ENCODE results near the gene NDUFS6.
"Not testable (repeated sequence)": the region's sequence is repeated elsewhere in the genome, so short reads cannot be mapped to it uniquely, and the experiment has no call there.

NDUFS6 gene

DNA sequence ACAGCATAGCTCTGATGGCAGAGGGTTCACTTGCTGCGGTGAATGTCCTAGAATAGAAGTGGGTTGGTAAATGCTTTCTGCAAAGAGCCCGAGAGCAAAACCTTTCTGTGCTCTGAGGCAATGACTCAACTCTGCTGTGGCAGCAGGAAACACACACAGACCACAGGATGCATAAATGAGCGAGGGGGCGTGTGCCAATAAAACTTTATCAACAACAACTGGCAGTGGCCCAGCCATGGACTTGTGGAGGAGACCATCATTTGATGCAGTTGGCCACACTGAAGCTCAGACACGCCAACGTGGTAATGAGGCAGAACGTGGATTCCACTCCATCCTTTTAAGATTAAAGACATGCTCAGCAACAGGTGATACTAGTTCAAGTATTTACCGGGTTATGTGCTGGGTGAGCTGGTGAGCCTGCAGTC is 8.4 kb upstream of the NDUFS6 start:
- Mint-ChIP-seq H3K36me3 (ENCODE audit: insufficient read depth) (peaks cover 29% of the 10 kb centered on the region), H3K4me3 (peak overlapping the region; percentile 72 to 88), H3K4me1 (ENCODE audit: low read depth in 2 of 2) (peaks cover 44 to 47% of the 10 kb centered on the region in 2 donors), H3K9me3 (no peaks in the 10 kb centered on the region), H3K27ac (peak overlapping the region; percentile 89 to 98), H3K27me3 (no peaks in the 10 kb centered on the region)
- peak; percentile 96 for ATAC-seq (replicated peaks)
- DNase-seq, result peak; percentile 67 to 71 (median 69)

DNA sequence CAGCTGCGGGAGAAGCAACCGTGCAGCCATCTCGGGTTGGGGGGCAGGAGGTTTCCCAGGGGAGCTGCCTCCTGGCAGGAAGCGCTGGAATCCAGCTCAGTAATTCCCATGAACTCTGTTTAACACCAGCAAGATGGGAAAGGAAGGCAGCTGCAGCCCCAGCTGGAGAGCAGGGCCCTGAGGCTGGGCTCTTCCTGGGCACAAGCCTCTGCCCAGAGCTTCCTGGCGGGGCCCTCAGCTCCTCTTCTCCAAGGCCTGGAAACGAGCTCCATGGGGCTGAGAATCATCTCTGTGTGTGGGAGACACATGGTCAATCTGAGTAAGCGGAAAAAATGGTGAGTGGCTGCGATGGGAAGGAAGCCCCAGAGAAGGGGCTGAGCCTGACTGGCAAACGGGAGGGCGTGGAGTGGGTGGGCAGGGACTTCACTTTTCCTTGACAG is 7.9 kb upstream of the NDUFS6 start:
- peaks cover 45 to 47% of the 10 kb centered on the region in 2 donors for H3K4me1 Mint-ChIP-seq (ENCODE audit: low read depth in 2 of 2)
- H3K27me3 Mint-ChIP-seq, result no peaks in the 10 kb centered on the region
- DNase-seq (no peak), ATAC-seq (replicated peaks) (no peak)
- no peaks in the 10 kb centered on the region for H3K9me3 Mint-ChIP-seq
- H3K36me3 Mint-ChIP-seq (ENCODE audit: insufficient read depth), result peaks cover 32% of the 10 kb centered on the region
- H3K4me3 Mint-ChIP-seq, result peak overlapping the region; percentile 72 to 88
- peak overlapping the region; percentile 89 to 98 for H3K27ac Mint-ChIP-seq

- Mint-ChIP-seq H3K9me3 (no peaks in the 10 kb centered on the region), H3K27me3 (no peaks in the 10 kb centered on the region), H3K36me3 (ENCODE audit: insufficient read depth) (peaks cover 39% of the 10 kb centered on the region), H3K4me3 (peak overlapping the region; percentile 72 to 88), H3K4me1 (ENCODE audit: low read depth in 2 of 2) (peaks cover 52 to 56% of the 10 kb centered on the region in 2 donors), H3K27ac (peak overlapping the region; percentile 89 to 98)
- DNase-seq (no peak), ATAC-seq (replicated peaks) (no peak)
Measured at GRCh38 chr5:1793966-1794900, 7.0 kb upstream of the NDUFS6 start.

- peak overlapping the region in 1 of 2 donors; percentile 88 for H3K4me3 Mint-ChIP-seq
- H3K27me3 Mint-ChIP-seq, result no peaks in the 10 kb centered on the region
- peaks cover 44% of the 10 kb centered on the region for H3K36me3 Mint-ChIP-seq (ENCODE audit: insufficient read depth)
- ATAC-seq (replicated peaks) (no peak), DNase-seq (no peak)
- H3K4me1 Mint-ChIP-seq (ENCODE audit: low read depth in 2 of 2), result peaks cover 54 to 57% of the 10 kb centered on the region in 2 donors
- no peaks in the 10 kb centered on the region for H3K9me3 Mint-ChIP-seq
- H3K27ac Mint-ChIP-seq, result peak overlapping the region in 1 of 2 donors; percentile 68
Measured at GRCh38 chr5:1794901-1795290, 6.3 kb upstream of the NDUFS6 start.

DNA sequence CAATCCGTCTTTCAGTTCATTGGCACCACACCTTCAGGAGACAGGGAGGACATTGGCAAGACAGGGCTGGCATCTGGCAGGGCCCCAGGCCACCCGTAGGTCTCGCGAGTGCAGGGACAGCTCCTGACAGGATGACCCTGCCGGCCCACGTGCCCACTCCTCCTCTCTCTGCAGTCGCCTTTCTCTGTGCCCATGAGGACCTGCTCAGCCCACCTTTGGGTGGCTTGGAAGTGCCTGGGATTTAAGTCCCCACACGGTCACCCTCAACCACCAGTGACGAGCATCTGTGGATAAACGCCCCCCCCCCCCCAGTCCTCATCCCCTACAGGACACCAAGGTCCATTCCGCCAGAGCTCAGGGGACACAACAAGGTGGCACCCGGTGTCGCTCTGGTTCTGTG is 5.7 kb upstream of the NDUFS6 start:
- Mint-ChIP-seq H3K9me3 (no peaks in the 10 kb centered on the region), H3K27me3 (no peaks in the 10 kb centered on the region), H3K4me1 (ENCODE audit: low read depth in 2 of 2) (peaks cover 58 to 60% of the 10 kb centered on the region in 2 donors), H3K36me3 (ENCODE audit: insufficient read depth) (peaks cover 46% of the 10 kb centered on the region), H3K27ac (peak overlapping the region in 1 of 2 donors; percentile 67), H3K4me3 (peak overlapping the region in 1 of 2 donors; percentile 2)
- DNase-seq, result no peak
- ATAC-seq (replicated peaks), result no peak

- peaks cover 50% of the 10 kb centered on the region for H3K36me3 Mint-ChIP-seq (ENCODE audit: insufficient read depth)
- no peaks in the 10 kb centered on the region for H3K9me3 Mint-ChIP-seq
- H3K4me1 Mint-ChIP-seq (ENCODE audit: low read depth in 2 of 2), result peaks cover 60 to 62% of the 10 kb centered on the region in 2 donors
- peak overlapping the region in 1 of 2 donors; percentile 67 for H3K27ac Mint-ChIP-seq
- no peaks in the 10 kb centered on the region for H3K27me3 Mint-ChIP-seq
- no peak for ATAC-seq (replicated peaks)
- H3K4me3 Mint-ChIP-seq, result peak overlapping the region in 1 of 2 donors; percentile 2
- no peak for DNase-seq
Measured at GRCh38 chr5:1795931-1796330, 5.3 kb upstream of the NDUFS6 start.

- no peaks in the 10 kb centered on the region for H3K9me3 Mint-ChIP-seq
- no peak overlapping the region for H3K27ac Mint-ChIP-seq
- ATAC-seq (replicated peaks), result no peak
- no peaks in the 10 kb centered on the region for H3K27me3 Mint-ChIP-seq
- no peak for DNase-seq
- H3K4me1 Mint-ChIP-seq (ENCODE audit: low read depth in 2 of 2), result peaks cover 56 to 61% of the 10 kb centered on the region in 2 donors
- H3K36me3 Mint-ChIP-seq (ENCODE audit: insufficient read depth), result peaks cover 55% of the 10 kb centered on the region
- no peak overlapping the region for H3K4me3 Mint-ChIP-seq
Measured at GRCh38 chr5:1796371-1797102, 4.7 kb upstream of the NDUFS6 start.

GRCh38 chr5:1797103-1797800 is 4.0 kb upstream of the NDUFS6 start:
- no peak for DNase-seq
- Mint-ChIP-seq H3K27me3 (no peaks in the 10 kb centered on the region), H3K36me3 (ENCODE audit: insufficient read depth) (peaks cover 58% of the 10 kb centered on the region), H3K27ac (peak overlapping the region in 1 of 2 donors; percentile 5), H3K4me3 (no peak overlapping the region), H3K9me3 (no peaks in the 10 kb centered on the region), H3K4me1 (ENCODE audit: low read depth in 2 of 2) (peaks cover 53 to 58% of the 10 kb centered on the region in 2 donors)
- no peak for ATAC-seq (replicated peaks)

- DNase-seq (no peak), ATAC-seq (replicated peaks) (no peak)
- H3K36me3 Mint-ChIP-seq (ENCODE audit: insufficient read depth), result peaks cover 57% of the 10 kb centered on the region
- peak overlapping the region in 1 of 2 donors; percentile 97 for H3K4me3 Mint-ChIP-seq
- H3K27ac Mint-ChIP-seq, result no peak overlapping the region
- H3K4me1 Mint-ChIP-seq (ENCODE audit: low read depth in 2 of 2), result peaks cover 51 to 58% of the 10 kb centered on the region in 2 donors
- H3K9me3 Mint-ChIP-seq, result no peaks in the 10 kb centered on the region
- no peaks in the 10 kb centered on the region for H3K27me3 Mint-ChIP-seq
Measured at GRCh38 chr5:1797855-1798254, 3.4 kb upstream of the NDUFS6 start.

DNA sequence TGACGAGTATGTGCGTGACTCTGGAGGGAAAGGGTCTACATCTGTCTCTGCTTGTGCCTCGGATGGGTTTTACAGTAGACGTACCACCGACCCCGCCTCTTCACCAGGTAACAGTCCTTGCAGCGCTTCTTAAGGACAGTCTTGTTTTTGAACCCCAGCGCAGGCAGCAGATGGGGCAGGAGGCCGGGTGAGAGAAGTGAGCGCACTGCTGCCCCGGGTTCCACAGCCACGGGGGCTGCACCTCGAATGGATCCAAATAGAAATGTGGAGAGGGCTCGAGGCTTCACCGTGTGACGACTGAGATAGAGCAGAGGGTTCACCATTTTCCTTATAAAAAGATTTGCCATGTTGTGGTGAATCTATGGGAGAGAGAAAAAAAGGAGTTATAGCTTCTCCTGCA is 2.6 kb upstream of the NDUFS6 start:
- not testable (repeated sequence) for ATAC-seq (replicated peaks); DNase-seq; H3K9me3 Mint-ChIP-seq; H3K27me3 Mint-ChIP-seq
- Mint-ChIP-seq H3K27ac (peak overlapping the region; percentile 95 to 97), H3K4me1 (ENCODE audit: low read depth in 2 of 2) (peaks cover 49 to 58% of the 10 kb centered on the region in 2 donors), H3K36me3 (ENCODE audit: insufficient read depth) (peaks cover 56% of the 10 kb centered on the region), H3K4me3 (peak overlapping the region; percentile 87 to 97)

- H3K36me3 Mint-ChIP-seq (ENCODE audit: insufficient read depth), result peaks cover 61% of the 10 kb centered on the region
- DNase-seq, result no peak
Measured at GRCh38 chr5:1799110-1799601, 2.1 kb upstream of the NDUFS6 start.

DNA sequence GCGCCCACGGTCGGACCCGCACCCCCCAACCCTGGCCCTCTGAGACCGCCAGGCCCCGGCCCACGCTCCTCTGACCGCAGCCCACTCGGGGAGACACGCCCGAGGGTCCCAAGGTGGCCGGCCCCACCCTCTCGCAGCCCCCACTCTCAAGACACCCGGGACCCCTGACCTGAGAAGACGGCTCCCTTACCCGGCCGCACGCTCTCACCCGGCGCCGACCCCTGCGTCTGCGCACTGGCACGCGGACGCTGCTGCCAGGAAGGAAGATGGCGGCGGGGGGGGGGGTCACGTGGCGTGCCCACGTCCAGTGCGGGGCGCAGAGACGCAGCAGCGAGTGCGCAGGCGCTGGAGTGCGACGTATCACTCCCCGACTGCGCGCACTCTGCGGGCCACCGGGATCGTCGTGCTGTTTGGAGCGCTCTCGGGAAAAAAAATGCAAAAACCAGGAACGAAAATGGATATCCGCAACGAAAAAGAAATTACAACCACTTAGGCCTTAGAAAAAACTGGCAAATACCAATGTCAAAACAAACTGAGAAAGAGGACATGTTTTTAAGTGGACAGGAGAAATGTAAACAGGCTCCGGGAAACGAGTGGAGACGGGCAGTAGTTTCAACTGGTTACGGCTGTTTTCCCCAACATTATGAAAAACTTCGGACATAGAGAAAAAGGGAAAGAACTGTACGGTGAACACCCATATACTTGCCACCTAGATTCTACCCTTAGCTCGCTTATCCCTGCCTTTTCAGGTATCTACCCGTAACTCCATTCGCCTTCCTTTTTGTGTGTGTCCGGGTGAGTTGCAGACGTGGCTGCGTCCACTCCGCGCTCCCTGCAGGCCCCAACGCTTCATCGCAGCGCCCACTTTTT is 1.4 kb upstream of the NDUFS6 start, which contains the start of gene MRPL36:
MRPL36 (minus strand) TSS at position 236 of the 870 bp plus-strand sequence. CDS start 902 bp downstream, outside the sequence.
- Mint-ChIP-seq H3K4me3 (peak within 1 kb of the TSS; percentile 87 to 97), H3K36me3 (ENCODE audit: insufficient read depth) (peaks cover 68% of the 10 kb centered on the region), H3K4me1 (ENCODE audit: low read depth in 2 of 2) (peaks cover 51 to 54% of the 10 kb centered on the region in 2 donors), H3K27me3 (no peaks in the 10 kb centered on the region), H3K27ac (peak within 1 kb of the TSS; percentile 95 to 97), H3K9me3 (no peaks in the 10 kb centered on the region)
- DNase-seq (peak; percentile 78 to 85 (median 83)), ATAC-seq (replicated peaks) (peak; percentile 71)

More at GRCh38 chr5:1799110-1799601, 2.1 kb upstream of the NDUFS6 start:
- peak; percentile 28 for ATAC-seq (replicated peaks)
- Mint-ChIP-seq H3K27ac (peak overlapping the region; percentile 95 to 97), H3K9me3 (no peaks in the 10 kb centered on the region), H3K4me3 (peak overlapping the region; percentile 87 to 97), H3K27me3 (no peaks in the 10 kb centered on the region), H3K4me1 (ENCODE audit: low read depth in 2 of 2) (peaks cover 51 to 58% of the 10 kb centered on the region in 2 donors)

All from effector memory CD8-positive, alpha-beta T cell (primary cell).